ENCODE measurements around the gene ALDH1B1.
"Not testable (repeated sequence)": the region's sequence is repeated elsewhere in the genome, so short reads cannot be mapped to it uniquely, and the experiment has no call there.

The ALDH1B1 gene

GRCh38 chr9:38362852-38363588 lies 29.5 kb upstream of the ALDH1B1 start:
- DNase-seq = peak; percentile 51

GRCh38 chr9:38363589-38363925 lies 28.9 kb upstream of the ALDH1B1 start:
- no peak for DNase-seq

GRCh38 chr9:38367898-38368297 lies 24.6 kb upstream of the ALDH1B1 start:
- no peak for DNase-seq

GRCh38 chr9:38368731-38369130 lies 23.8 kb upstream of the ALDH1B1 start:
- no peak for DNase-seq

- no peak for DNase-seq
Measured at GRCh38 chr9:38370176-38370575, 22.3 kb upstream of the ALDH1B1 start.

- DNase-seq = peak; percentile 68
Measured at GRCh38 chr9:38371495-38371894, 21.0 kb upstream of the ALDH1B1 start.

- DNase-seq = no peak
Measured at GRCh38 chr9:38372762-38373619, 19.5 kb upstream of the ALDH1B1 start.

GRCh38 chr9:38373679-38374078 lies 18.8 kb upstream of the ALDH1B1 start:
- no peak for DNase-seq

- DNase-seq = no peak
Measured at GRCh38 chr9:38374847-38375571, 17.5 kb upstream of the ALDH1B1 start.

- DNase-seq = no peak
Measured at GRCh38 chr9:38375572-38375963, 16.9 kb upstream of the ALDH1B1 start.

GRCh38 chr9:38376021-38376670 lies 16.4 kb upstream of the ALDH1B1 start:
- DNase-seq = no peak

- not testable (repeated sequence) for DNase-seq
Measured at GRCh38 chr9:38377336-38378083, 15.0 kb upstream of the ALDH1B1 start.

- no peak for DNase-seq
Measured at GRCh38 chr9:38380230-38380871, 12.2 kb upstream of the ALDH1B1 start.

- peak; percentile 1 for DNase-seq
Measured at GRCh38 chr9:38380872-38381534, 11.5 kb upstream of the ALDH1B1 start.

- DNase-seq = no peak
Measured at GRCh38 chr9:38382141-38382540, 10.4 kb upstream of the ALDH1B1 start.

GRCh38 chr9:38384990-38385848 lies 7.3 kb upstream of the ALDH1B1 start:
- no peak for DNase-seq

- DNase-seq = no peak
Measured at GRCh38 chr9:38385896-38386295, 6.6 kb upstream of the ALDH1B1 start.

- DNase-seq = no peak
Measured at GRCh38 chr9:38386319-38386895, 6.1 kb upstream of the ALDH1B1 start.

GRCh38 chr9:38387066-38387465 lies 5.4 kb upstream of the ALDH1B1 start:
- no peak for DNase-seq

- no peak for DNase-seq
Measured at GRCh38 chr9:38387751-38388150, 4.8 kb upstream of the ALDH1B1 start.
